OCI-LY3 (cell line): Measurements from ENCODE around the gene DHDH.

Source experiments
- H2AFZ ChIP-seq: fragments of 200-600, 300-600 bp; shearing (Covaris generic); 2 replicates; pipeline ENCODE4 v1.6.0; 2014; ENCODE audit warnings: antibody characterized with exemption, low read depth, low read length
- H3K27ac ChIP-seq: fragments of 200-600, 300-600 bp; sonication (generic); 2 replicates; pipeline ENCODE4 v1.5.1; 2014; ENCODE audit warnings: mild to moderate bottlenecking, low read length, moderate library complexity, mixed read lengths
- H3K27me3 ChIP-seq: fragments of 200-600, 300-600 bp; sonication (generic); 2 replicates; pipeline ENCODE4 v1.6.1; 2014; ENCODE audit warnings: low read depth, low read length, mixed read lengths
- H3K36me3 ChIP-seq: fragments of 200-600, 300-600 bp; sonication (generic); replicated peaks from 2 replicates; pipeline ENCODE3; 2014; ENCODE audit warnings: low read depth, low read length, mixed read lengths
- H3K4me1 ChIP-seq: fragments of 300-600, 200-600 bp; sonication (generic); 2 replicates; pipeline ENCODE4 v1.6.1; 2014; ENCODE audit warnings: low read length, mixed read lengths
- H3K4me2 ChIP-seq: fragments of 200-600, 300-600 bp; sonication (generic); 2 replicates; pipeline ENCODE4 v1.6.1; 2014; ENCODE audit warnings: low read length, mixed read lengths
- H3K4me3 ChIP-seq: fragments of 300-600, 200-600 bp; sonication (generic); 2 replicates; pipeline ENCODE4 v1.5.1; 2014; ENCODE audit warnings: antibody characterized with exemption, mild to moderate bottlenecking, low read length, moderate library complexity
- H3K79me2 ChIP-seq: fragments of 300-600, 200-600 bp; shearing (Covaris generic); 2 replicates; pipeline ENCODE4 v1.6.1; 2014; ENCODE audit warnings: mild to moderate bottlenecking, low read length, mixed read lengths
- H3K9ac ChIP-seq: fragments of 300-600, 200-600 bp; shearing (Covaris generic); 2 replicates; pipeline ENCODE4 v1.6.0; 2014; ENCODE audit warnings: mild to moderate bottlenecking, low read length, moderate library complexity
- H3K9me3 ChIP-seq: fragments of 200-600, 300-600 bp; shearing (Covaris generic); 2 replicates; pipeline ENCODE4 v1.6.1; 2014; ENCODE audit warnings: low read length, mixed read lengths; ENCODE audit not compliant: insufficient read depth
- H4K20me1 ChIP-seq: fragments of 200-600, 300-600 bp; sonication (generic); 2 replicates; pipeline ENCODE4 v1.6.1; 2016; ENCODE audit warnings: low read length, mixed read lengths; ENCODE audit not compliant: insufficient read depth
- EZH2phosphoT487 ChIP-seq: fragments of 200-600 bp; shearing (Covaris generic); IDR thresholded peaks from 2 replicates; pipeline ENCODE4 v1.6.1; 2018; ENCODE audit warnings: antibody characterized with exemption, mixed run types, low read depth
- TF ChIP-seq, protein P1 (sequence below): fragments of 200-600, 300-600 bp; sonication (generic); IDR thresholded peaks from 2 replicates; pipeline ENCODE4 v1.5.1; 2014; ENCODE audit warnings: antibody characterized with exemption, low read length, low read depth

The DHDH gene

DNA sequence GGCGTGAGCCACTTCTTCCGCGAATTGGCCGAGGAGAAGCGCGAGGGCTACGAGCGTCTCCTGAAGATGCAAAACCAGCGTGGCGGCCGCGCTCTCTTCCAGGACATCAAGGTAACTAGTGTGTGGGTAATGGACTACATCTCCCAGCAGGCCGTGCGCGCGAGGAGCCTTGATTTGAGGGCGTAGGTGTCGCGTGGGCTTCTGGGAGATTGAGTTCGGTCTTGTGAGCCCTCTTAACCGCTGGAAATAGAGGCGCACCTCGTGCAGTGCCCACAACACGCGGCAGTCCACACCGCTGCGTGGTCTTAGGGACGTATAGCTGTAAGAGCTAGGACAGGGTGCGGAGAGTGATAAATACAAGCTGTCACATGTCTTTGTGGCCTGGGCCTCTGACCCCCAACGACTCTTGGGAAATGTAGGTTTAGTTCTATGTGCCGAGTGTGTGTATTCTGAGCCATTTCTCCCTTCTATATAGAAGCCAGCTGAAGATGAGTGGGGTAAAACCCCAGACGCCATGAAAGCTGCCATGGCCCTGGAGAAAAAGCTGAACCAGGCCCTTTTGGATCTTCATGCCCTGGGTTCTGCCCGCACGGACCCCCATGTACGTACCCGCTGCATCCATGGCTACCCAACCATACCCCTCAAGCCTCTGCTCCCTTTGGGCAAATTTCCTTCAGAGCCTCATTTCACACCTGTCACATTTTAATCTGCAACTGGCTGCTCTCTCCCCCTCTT lies 32.5 kb downstream of the DHDH start:
- peak overlapping the region; percentile 91 for H3K4me3 ChIP-seq
- H2AFZ ChIP-seq = no peak overlapping the region
- peaks cover 21% of the 10 kb centered on the region for H4K20me1 ChIP-seq
- H3K27ac ChIP-seq = peak overlapping the region; percentile 77
- no peaks in the 10 kb centered on the region for H3K27me3 ChIP-seq
- peaks cover 46% of the 10 kb centered on the region for H3K36me3 ChIP-seq
- no peaks in the 10 kb centered on the region for H3K9me3 ChIP-seq
- H3K4me2 ChIP-seq = peak overlapping the region; percentile 88
- peaks cover 67% of the 10 kb centered on the region for H3K4me1 ChIP-seq
- peak overlapping the region; percentile 91 for H3K9ac ChIP-seq
- peaks cover 34% of the 10 kb centered on the region for H3K79me2 ChIP-seq
- TF ChIP-seq, protein P1, sequence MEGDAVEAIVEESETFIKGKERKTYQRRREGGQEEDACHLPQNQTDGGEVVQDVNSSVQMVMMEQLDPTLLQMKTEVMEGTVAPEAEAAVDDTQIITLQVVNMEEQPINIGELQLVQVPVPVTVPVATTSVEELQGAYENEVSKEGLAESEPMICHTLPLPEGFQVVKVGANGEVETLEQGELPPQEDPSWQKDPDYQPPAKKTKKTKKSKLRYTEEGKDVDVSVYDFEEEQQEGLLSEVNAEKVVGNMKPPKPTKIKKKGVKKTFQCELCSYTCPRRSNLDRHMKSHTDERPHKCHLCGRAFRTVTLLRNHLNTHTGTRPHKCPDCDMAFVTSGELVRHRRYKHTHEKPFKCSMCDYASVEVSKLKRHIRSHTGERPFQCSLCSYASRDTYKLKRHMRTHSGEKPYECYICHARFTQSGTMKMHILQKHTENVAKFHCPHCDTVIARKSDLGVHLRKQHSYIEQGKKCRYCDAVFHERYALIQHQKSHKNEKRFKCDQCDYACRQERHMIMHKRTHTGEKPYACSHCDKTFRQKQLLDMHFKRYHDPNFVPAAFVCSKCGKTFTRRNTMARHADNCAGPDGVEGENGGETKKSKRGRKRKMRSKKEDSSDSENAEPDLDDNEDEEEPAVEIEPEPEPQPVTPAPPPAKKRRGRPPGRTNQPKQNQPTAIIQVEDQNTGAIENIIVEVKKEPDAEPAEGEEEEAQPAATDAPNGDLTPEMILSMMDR = no peak
- no peak for TF ChIP-seq EZH2phosphoT487

DNA sequence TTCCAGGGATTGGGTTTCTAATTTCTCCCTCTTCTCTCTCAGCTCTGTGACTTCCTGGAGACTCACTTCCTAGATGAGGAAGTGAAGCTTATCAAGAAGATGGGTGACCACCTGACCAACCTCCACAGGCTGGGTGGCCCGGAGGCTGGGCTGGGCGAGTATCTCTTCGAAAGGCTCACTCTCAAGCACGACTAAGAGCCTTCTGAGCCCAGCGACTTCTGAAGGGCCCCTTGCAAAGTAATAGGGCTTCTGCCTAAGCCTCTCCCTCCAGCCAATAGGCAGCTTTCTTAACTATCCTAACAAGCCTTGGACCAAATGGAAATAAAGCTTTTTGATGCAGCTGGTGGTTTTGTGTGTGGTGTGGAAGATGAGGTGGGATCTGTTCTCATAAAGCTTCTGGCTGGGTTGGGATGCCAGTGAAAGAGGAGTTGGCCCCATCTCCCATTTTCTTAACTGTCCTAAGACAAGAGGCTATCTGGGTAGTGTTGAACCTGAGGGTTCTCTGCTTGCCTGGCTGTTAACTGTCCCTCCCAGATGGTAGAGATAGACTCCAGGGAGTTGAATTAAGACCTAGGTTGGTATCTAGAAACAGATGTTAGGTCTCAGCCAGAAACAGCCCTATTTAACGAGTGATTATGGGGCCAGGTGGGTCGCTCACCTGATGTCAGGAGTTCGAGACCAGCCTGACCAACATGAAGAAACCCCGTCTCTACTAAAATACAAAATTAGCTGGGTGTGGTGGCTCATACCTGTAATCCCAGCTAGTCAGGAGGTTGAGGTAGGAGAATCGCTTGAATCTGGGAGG lies 33.2 kb downstream of the DHDH start:
- peak overlapping the region; percentile 91 for H3K4me3 ChIP-seq
- H3K36me3 ChIP-seq = peaks cover 46% of the 10 kb centered on the region
- H4K20me1 ChIP-seq = peaks cover 21% of the 10 kb centered on the region
- no peak for TF ChIP-seq EZH2phosphoT487
- TF ChIP-seq, protein P1 = no peak
- no peaks in the 10 kb centered on the region for H3K9me3 ChIP-seq
- peak overlapping the region; percentile 88 for H3K4me2 ChIP-seq
- H2AFZ ChIP-seq = no peak overlapping the region
- H3K27me3 ChIP-seq = no peaks in the 10 kb centered on the region
- peak overlapping the region; percentile 77 for H3K27ac ChIP-seq
- H3K79me2 ChIP-seq = peaks cover 34% of the 10 kb centered on the region
- H3K9ac ChIP-seq = peak overlapping the region; percentile 91
- peaks cover 69% of the 10 kb centered on the region for H3K4me1 ChIP-seq

DNA sequence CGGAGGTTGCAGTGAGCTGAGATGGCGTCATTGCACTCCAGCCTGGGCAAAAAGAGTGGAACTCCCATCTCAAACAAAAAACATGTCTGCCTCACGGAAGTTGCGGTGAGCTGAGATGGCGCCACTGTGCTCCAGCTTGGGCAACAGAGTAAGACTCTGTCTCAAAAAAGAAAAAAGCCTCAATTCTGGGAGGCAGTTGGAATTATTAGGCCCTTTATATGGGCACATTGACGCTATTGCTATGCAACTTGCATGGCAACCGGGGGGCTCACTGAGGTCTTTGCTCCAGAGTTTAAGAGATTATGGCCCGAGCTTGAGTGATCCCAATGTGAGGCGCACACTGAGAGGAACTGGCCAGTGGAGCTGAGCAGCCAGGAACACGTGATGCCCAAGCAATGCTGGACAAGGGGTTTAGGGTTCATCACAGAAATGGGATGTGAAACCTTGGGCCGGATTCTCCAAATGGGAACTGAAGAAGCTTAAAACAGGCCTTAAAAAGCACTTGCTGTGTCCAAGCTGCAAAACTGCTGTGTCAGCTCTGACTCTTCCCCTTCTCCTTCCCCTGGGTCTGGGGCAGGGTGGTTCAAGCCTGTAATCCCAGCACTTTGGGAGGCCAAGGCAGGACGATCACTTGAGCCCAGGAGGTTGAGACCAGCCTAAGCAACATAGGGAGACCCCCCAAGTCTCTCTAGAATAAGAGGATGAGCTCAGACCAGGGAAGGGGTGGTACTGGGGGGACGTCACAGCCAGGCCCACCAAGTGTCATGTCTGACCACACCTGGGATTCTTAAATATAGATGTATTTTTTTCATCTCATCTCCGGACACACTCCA lies 34.1 kb downstream of the DHDH start:
- peaks cover 34% of the 10 kb centered on the region for H3K79me2 ChIP-seq
- peaks cover 61% of the 10 kb centered on the region for H3K4me1 ChIP-seq
- no peaks in the 10 kb centered on the region for H3K9me3 ChIP-seq
- H3K36me3 ChIP-seq = peaks cover 46% of the 10 kb centered on the region
- H2AFZ ChIP-seq = no peak overlapping the region
- peak overlapping the region; percentile 88 for H3K4me2 ChIP-seq
- no peak for TF ChIP-seq EZH2phosphoT487
- TF ChIP-seq, protein P1 = no peak; the same call in 1 of the 2 replicates
- H3K27me3 ChIP-seq = no peaks in the 10 kb centered on the region
- peaks cover 21% of the 10 kb centered on the region for H4K20me1 ChIP-seq
- peak overlapping the region; percentile 77 for H3K27ac ChIP-seq
- H3K9ac ChIP-seq = peak overlapping the region; percentile 40
- peak overlapping the region; percentile 91 for H3K4me3 ChIP-seq
